Measurements from ENCODE around the gene GPRC5C. TPM values are rescaled to one million over a fixed set of nuclear protein-coding genes. Genes with fewer than 3 reads are reported as not detected.

The GPRC5C gene
- total and polyA plus RNA-seq, 2 of the 13 experiments (the other 11 are each of a cell fraction or from before 2014, with no cell fraction given): 85.6 to 300 TPM

DNA sequence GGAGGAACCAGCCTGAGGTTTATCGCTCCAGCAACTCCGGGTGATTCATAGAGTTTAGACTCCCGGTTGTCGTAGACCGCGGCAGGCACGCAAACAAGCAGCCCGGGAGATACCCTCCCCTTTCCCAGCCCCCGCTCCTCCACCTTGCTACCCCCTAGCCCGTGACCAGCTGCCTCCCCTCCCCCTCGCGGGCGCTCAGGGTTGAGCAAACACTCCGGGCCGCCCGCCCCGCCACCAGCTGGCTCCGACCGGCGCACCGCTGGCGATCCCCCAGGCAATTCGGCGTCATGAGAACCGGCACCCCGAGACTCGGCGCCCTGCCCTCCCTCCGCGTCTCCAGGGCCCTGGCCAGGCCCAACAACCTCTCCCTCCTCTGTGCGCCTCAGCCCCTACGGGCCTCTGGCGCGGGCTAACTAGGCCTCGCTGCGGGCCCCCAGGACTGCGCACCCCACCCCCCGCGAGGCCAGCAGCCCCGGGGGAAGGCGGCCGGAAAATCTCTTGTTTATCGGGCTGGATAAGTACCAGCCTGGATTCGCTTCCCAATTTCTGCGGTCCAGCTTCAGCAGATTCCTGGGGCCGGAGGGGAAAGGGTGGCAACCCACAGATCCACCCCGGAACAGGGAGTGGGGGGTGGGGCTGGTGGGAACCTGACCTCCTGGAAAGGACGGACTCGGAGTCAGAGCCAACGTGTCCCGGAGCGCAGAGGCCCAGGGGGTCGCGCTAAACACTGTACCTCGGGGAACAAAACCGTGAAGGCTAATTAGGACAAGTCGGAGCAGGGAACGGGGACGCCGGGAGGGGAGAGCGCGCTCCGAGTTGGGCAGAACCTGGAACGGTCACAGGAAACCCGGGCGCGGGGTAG, 951 bp upstream of the GPRC5C start (continued):
- TF ChIP-seq ZNF280B (CRISPR knock-in tag; IDR thresholded peaks at IDR 0.05; ENCODE audit: borderline replicate concordance): no peak; the same call in 1 of the 2 replicates
- no peak for TF ChIP-seq ZNF646 (CRISPR knock-in tag; IDR thresholded peaks at IDR 0.05)
- no peak for TF ChIP-seq ZSCAN31 (CRISPR knock-in tag; IDR thresholded peaks at IDR 0.05; ENCODE audit: low read depth)
- TF ChIP-seq ATF2 (CRISPR knock-in tag; IDR thresholded peaks at IDR 0.05): peak; percentile 45; the same call in 1 of the 2 replicates
- 0 out of 2 replicates have a peak, but pooled peaks have one; percentile 9 for TF ChIP-seq EED (CRISPR knock-in tag; IDR thresholded peaks at IDR 0.05)
- 0 out of 2 replicates have a peak, but pooled peaks have one; percentile 91 for TF ChIP-seq MAF1 (CRISPR knock-in tag; IDR thresholded peaks at IDR 0.05; ENCODE audit: borderline replicate concordance)
- TF ChIP-seq ZNF737 (CRISPR knock-in tag; IDR thresholded peaks at IDR 0.05; ENCODE audit: borderline replicate concordance): 0 out of 2 replicates have a peak, but pooled peaks have one; percentile 49
- no peak for TF ChIP-seq HOXA7 (CRISPR knock-in tag; IDR thresholded peaks at IDR 0.05)
- peak; percentile 83 for TF ChIP-seq ZNF563 (CRISPR knock-in tag; IDR thresholded peaks at IDR 0.05)
- TF ChIP-seq, protein P1, sequence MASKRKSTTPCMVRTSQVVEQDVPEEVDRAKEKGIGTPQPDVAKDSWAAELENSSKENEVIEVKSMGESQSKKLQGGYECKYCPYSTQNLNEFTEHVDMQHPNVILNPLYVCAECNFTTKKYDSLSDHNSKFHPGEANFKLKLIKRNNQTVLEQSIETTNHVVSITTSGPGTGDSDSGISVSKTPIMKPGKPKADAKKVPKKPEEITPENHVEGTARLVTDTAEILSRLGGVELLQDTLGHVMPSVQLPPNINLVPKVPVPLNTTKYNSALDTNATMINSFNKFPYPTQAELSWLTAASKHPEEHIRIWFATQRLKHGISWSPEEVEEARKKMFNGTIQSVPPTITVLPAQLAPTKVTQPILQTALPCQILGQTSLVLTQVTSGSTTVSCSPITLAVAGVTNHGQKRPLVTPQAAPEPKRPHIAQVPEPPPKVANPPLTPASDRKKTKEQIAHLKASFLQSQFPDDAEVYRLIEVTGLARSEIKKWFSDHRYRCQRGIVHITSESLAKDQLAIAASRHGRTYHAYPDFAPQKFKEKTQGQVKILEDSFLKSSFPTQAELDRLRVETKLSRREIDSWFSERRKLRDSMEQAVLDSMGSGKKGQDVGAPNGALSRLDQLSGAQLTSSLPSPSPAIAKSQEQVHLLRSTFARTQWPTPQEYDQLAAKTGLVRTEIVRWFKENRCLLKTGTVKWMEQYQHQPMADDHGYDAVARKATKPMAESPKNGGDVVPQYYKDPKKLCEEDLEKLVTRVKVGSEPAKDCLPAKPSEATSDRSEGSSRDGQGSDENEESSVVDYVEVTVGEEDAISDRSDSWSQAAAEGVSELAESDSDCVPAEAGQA (IDR thresholded peaks at IDR 0.05; ENCODE audit: low read depth): 0 out of 2 replicates have a peak, but pooled peaks have one; percentile 27
- TF ChIP-seq, protein P1 (CRISPR knock-in tag; IDR thresholded peaks at IDR 0.05; ENCODE audit: borderline replicate concordance): no peak; the same call in 1 of the 2 replicates

Measured in HepG2 (cell line).